ENCODE data around the gene MYO1D.

Gene MYO1D

DNA sequence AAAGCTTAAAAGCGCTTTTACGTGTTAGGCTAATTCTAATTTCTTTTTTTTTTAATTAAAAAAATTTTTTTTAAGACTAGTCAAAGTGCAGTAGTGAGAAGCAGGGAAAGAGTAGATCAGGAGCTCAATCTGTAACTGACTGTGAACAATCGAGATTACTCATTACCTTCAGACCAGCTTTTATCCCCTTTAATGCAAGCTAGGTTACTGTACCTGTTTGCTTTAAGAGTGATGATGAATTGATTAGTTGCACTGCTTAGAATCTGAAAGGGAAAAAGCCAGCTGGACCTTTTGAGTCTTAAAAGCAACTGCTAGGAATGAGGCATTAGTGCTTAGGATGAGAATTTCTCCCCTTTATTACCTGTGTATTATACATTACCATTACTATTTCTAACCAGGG lies 413.6 kb downstream of the MYO1D start:
- TF ChIP-seq ZNF384 (IDR thresholded peaks at IDR 0.05) (no peak), BHLHE40 (IDR thresholded peaks at IDR 0.05; ENCODE audit: borderline replicate concordance) (no peak), NFRKB (IDR thresholded peaks at IDR 0.05) (no peak), SUZ12 (IDR thresholded peaks at IDR 0.05) (no peak), HDGF (IDR thresholded peaks at IDR 0.05; ENCODE audit: borderline replicate concordance) (no peak), SP1 (IDR thresholded peaks at IDR 0.05) (no peak), TARDBP (IDR thresholded peaks at IDR 0.05) (no peak), CTBP1 (IDR thresholded peaks at IDR 0.05; ENCODE audit: borderline replicate concordance) (no peak), FOXA1 (IDR thresholded peaks at IDR 0.05) (no peak), FOXM1 (IDR thresholded peaks at IDR 0.05; ENCODE audit: borderline replicate concordance) (no peak), ELF4 (IDR thresholded peaks at IDR 0.05) (no peak), L3MBTL2 (conservative IDR thresholded peaks at IDR 0.05) (no peak), ARNT (IDR thresholded peaks at IDR 0.05) (no peak), FOXK2 (IDR thresholded peaks at IDR 0.05) (no peak), LEF1 (IDR thresholded peaks at IDR 0.05; ENCODE audit: borderline replicate concordance) (no peak)
- TF ChIP-seq, protein P1, sequence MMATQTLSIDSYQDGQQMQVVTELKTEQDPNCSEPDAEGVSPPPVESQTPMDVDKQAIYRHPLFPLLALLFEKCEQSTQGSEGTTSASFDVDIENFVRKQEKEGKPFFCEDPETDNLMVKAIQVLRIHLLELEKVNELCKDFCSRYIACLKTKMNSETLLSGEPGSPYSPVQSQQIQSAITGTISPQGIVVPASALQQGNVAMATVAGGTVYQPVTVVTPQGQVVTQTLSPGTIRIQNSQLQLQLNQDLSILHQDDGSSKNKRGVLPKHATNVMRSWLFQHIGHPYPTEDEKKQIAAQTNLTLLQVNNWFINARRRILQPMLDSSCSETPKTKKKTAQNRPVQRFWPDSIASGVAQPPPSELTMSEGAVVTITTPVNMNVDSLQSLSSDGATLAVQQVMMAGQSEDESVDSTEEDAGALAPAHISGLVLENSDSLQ (IDR thresholded peaks at IDR 0.05) = no peak
- no peak for DNase-seq (ENCODE audit: extremely low spot score)
- CTCF ChIA-PET = interaction anchor here (0.5 to 2.8 kb wide), 7 partner anchors 7 to 213 kb away, joined by 3 to 18 read pairs (median 8); partner anchors contain the start of gene PSMD11
- POLR2A ChIA-PET = interaction anchor here (0.6 to 1.5 kb wide), 3 partner anchors 13 to 23 kb away, joined by 3 to 5 read pairs (median 4); partner anchors contain the start of genes CDK5R1 and PSMD11

- ChIA-PET CTCF (interaction anchor here (0.5 to 2.8 kb wide), 9 partner anchors 9 to 38 kb away, joined by 3 to 18 read pairs (median 8); partner anchors contain the start of genes CDK5R1 and PSMD11), POLR2A (interaction anchor here (1.2 kb wide), 1 partner anchor 25 kb away, joined by 3 read pairs; the partner anchor contains the start of gene CDK5R1)
- peak; percentile 26 for DNase-seq (ENCODE audit: extremely low spot score)
- TF ChIP-seq HDGF (IDR thresholded peaks at IDR 0.05; ENCODE audit: borderline replicate concordance) (no peak), CTBP1 (IDR thresholded peaks at IDR 0.05; ENCODE audit: borderline replicate concordance) (no peak), BHLHE40 (IDR thresholded peaks at IDR 0.05; ENCODE audit: borderline replicate concordance) (no peak), FOXM1 (IDR thresholded peaks at IDR 0.05; ENCODE audit: borderline replicate concordance) (no peak), ARNT (IDR thresholded peaks at IDR 0.05) (no peak), ELF4 (IDR thresholded peaks at IDR 0.05) (no peak)
Observed at GRCh38 chr17:32461853-32462617, 414.9 kb downstream of the MYO1D start.

DNA sequence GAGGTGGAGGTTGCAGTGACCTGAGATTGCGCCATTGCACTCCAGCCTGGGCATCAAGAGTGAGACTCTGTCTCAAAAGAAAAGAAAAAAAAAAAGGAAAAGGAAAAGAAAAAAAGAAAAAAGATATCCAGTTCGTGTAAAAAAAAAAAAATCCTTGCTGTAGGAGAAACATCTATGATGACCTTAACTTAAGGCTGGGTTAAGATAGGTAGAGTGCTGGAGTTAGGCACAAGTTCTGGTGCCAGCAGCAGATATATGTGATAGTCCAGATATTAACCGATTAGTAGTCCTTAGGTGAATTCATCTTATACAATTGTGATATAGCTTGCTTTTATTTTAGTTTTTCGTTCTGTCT lies 415.4 kb downstream of the MYO1D start:
- ChIA-PET CTCF (interaction anchor here (0.5 to 2.8 kb wide), 9 partner anchors 9 to 149 kb away, joined by 3 to 18 read pairs (median 8); partner anchors contain the start of genes CDK5R1 and PSMD11), POLR2A (no interaction called here)
- TF ChIP-seq ARNT (IDR thresholded peaks at IDR 0.05) (no peak), SUZ12 (IDR thresholded peaks at IDR 0.05) (no peak), NFRKB (IDR thresholded peaks at IDR 0.05) (no peak), LEF1 (IDR thresholded peaks at IDR 0.05; ENCODE audit: borderline replicate concordance) (no peak), CTBP1 (IDR thresholded peaks at IDR 0.05; ENCODE audit: borderline replicate concordance) (no peak), FOXK2 (IDR thresholded peaks at IDR 0.05) (no peak)
- no peak for DNase-seq (ENCODE audit: extremely low spot score)

DNA sequence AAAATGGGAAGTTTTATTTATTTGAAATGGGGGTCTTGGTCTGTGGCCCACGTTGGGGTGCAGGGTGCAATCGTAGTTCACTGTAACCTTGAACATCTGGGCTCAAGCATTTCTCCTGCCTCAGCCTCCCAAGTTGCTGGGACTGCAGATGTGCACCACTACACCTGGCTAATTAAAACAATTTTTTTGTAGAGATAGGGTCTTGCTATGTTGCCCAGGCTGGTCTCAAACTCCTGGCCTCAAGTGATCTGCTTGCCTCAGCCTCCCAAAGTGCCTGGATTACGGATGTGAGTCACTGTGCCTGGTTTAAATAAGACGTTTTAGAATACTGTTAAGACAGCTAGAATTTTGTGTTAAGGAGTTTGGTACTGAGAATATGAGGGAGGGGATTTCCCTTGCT lies 416.9 kb downstream of the MYO1D start:
- ChIA-PET POLR2A (no interaction called here), CTCF (no interaction called here)
- TF ChIP-seq L3MBTL2 (conservative IDR thresholded peaks at IDR 0.05) = no peak
- no peak for DNase-seq (ENCODE audit: extremely low spot score)

DNA sequence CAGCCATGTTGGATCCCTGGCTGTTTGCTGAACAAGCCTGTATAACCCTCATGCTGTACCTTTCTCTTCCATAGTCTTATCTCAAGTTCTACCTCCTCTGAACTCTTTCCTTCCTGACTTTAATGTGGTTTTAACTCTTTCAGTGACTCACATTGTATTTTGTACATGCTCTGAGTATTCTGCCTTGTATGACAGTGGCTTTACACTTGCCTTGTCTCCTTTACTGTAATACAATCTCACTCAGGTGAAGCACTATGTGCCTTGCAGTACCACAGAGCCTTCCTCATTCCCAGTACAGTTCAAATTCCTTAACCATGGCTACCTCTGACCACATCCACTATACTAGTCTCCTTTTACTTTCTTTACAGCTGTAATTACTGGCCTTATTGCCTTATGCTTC lies 418.6 kb downstream of the MYO1D start:
- no peak for TF ChIP-seq L3MBTL2 (conservative IDR thresholded peaks at IDR 0.05)
- TF ChIP-seq ELF4 (IDR thresholded peaks at IDR 0.05) = no peak
- no peak for TF ChIP-seq FOXK2 (IDR thresholded peaks at IDR 0.05)
- no peak for TF ChIP-seq FOXA1 (IDR thresholded peaks at IDR 0.05)
- no peak for TF ChIP-seq BHLHE40 (IDR thresholded peaks at IDR 0.05; ENCODE audit: borderline replicate concordance)
- TF ChIP-seq, protein P1 (IDR thresholded peaks at IDR 0.05) = no peak
- TF ChIP-seq TARDBP (IDR thresholded peaks at IDR 0.05) = no peak
- TF ChIP-seq HDGF (IDR thresholded peaks at IDR 0.05; ENCODE audit: borderline replicate concordance) = no peak
- DNase-seq (ENCODE audit: extremely low spot score) = no peak
- ChIA-PET CTCF (no interaction called here), POLR2A (no interaction called here)

DNA sequence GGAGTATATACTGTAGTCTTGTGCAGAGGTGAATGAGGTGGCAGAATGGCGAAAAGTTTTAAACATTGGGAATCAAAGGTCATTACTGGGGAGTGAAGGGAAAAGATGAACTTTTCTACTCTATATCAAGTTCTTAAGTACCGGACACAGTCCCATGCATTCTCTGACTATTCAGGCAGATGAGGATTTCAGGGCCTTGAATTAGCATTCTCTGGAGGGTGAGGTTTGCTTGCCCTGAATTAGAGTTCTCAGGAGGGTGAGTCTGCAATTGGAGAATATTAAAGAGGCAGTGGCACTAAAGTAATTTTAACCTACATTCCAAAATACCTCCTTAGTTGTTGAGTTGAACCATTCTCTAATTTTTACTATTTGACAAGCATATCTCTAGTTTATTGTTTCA lies 423.6 kb downstream of the MYO1D start:
- ChIA-PET POLR2A (no interaction called here), CTCF (no interaction called here)
- no peak for DNase-seq (ENCODE audit: extremely low spot score)
- no peak for TF ChIP-seq L3MBTL2 (conservative IDR thresholded peaks at IDR 0.05)
- TF ChIP-seq CTBP1 (IDR thresholded peaks at IDR 0.05; ENCODE audit: borderline replicate concordance) = no peak
- TF ChIP-seq ELF4 (IDR thresholded peaks at IDR 0.05) = no peak
- TF ChIP-seq LEF1 (IDR thresholded peaks at IDR 0.05; ENCODE audit: borderline replicate concordance) = no peak
- no peak for TF ChIP-seq FOXM1 (IDR thresholded peaks at IDR 0.05; ENCODE audit: borderline replicate concordance)
- no peak for TF ChIP-seq FOXA1 (IDR thresholded peaks at IDR 0.05)
- no peak for TF ChIP-seq TARDBP (IDR thresholded peaks at IDR 0.05)

DNA sequence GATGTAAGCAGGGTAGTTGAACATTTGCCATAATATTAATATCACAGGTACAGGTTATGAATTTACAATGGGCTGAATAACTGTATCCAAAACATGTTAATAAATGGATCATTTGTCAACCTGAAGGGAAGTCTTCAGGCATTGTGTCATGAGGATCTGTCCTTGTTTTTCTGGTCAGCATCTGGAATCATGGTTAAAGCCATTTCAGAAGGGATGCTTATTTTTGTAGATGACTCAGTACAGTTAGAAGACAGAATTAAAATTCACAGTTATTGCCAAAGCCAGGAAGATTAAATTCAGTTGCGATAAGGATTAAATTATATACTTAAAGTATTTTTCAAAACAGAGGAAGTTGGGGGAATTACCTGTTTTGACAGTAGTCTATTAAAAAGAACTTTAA lies 424.6 kb downstream of the MYO1D start:
- CTCF ChIA-PET = no interaction called here
- TF ChIP-seq FOXA1 (IDR thresholded peaks at IDR 0.05) = no peak
- TF ChIP-seq ELF4 (IDR thresholded peaks at IDR 0.05) = no peak
- POLR2A ChIA-PET = no interaction called here
- DNase-seq (ENCODE audit: extremely low spot score) = no peak
